NCI-H82 treated with DMSO at 0.1 percent for 48 hours (cell line): ENCODE data around the gene TTC23L.

Source experiments
- DNase-seq: peaks from one replicate; lab custom pipeline; 2025; ENCODE audit not compliant: unreplicated experiment; lab: John Stamatoyannopoulos, UW

The TTC23L gene

DNA sequence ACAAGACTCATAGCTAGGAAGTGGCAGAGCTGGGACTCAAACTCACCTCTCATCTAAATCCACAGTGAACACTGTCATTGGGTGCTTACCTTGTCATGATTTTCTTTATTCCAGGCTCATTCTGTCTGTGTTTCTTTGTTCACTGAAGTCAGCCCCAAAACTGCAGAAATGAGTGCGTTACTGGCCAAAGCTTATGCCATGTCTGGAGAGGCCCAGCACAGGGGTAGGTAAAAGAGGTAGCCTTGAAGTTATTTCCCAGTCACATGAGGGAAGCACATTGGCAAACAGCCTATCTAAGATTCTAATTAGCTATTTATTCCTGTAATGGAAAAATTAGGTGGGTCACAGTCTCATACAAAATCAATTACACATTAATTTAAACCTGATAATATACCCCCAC lies 29.8 kb downstream of the TTC23L start:
- no peak for DNase-seq

DNA sequence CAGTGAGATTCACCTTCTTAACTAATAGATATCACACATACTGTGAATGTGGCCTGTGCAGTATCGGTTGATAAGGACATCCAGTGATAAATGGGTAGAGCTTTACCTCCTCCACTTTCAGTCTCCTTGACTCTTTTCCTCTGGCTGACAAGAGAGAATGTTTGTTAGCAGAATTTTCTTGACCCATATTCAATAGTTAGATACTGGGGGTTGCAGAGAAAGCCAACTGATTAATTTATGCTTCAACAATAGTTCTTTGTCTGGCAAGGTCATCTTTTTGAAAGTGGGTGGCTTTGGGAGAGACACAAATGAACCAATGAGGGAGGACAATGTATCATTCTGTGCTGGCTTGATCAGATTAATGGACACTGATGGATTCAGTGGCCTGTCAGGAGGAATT lies 30.3 kb downstream of the TTC23L start:
- DNase-seq = no peak

GRCh38 chr5:34870382-34870781 lies 31.4 kb downstream of the TTC23L start:
- DNase-seq = no peak

GRCh38 chr5:34876275-34876674 lies 37.3 kb downstream of the TTC23L start:
- DNase-seq = no peak

GRCh38 chr5:34881246-34881645 lies 42.3 kb downstream of the TTC23L start:
- DNase-seq = no peak

DNA sequence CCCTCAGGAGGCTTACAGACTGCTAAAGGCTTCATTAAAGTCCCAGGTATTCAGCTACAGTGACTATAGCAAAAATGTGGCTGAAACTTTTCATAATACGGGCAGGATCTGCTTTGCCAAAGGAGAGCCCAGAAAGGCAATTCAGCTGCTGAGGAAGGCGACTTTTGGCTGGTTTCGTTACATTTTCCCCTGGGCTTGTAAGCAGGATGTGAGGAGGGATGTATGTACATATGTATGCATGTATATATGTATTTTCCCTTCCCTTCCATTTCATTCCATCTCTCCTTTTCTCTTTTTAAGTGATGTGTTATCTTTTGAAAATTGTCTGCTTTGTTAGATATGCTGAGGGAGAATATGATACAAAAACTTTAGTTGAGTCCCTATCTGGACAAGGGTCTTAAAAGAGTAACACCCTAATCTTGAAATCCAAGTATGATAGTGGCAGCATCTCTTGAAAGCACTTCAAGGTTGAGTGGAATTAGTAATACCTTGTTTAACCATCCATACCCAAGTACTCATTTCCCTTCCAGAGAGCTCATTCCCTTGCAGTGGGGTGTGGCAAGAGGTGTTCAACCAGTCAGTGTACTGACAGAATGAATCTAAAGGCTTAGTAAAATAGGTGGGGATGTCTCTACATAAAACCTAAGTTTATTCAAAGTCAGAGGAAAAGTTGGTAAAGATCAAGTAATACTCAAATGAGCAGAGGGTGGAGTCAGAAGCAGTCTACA lies 47.6 kb downstream of the TTC23L start:
- no peak for DNase-seq

GRCh38 chr5:34889394-34889793 lies 50.4 kb downstream of the TTC23L start:
- DNase-seq = no peak

DNA sequence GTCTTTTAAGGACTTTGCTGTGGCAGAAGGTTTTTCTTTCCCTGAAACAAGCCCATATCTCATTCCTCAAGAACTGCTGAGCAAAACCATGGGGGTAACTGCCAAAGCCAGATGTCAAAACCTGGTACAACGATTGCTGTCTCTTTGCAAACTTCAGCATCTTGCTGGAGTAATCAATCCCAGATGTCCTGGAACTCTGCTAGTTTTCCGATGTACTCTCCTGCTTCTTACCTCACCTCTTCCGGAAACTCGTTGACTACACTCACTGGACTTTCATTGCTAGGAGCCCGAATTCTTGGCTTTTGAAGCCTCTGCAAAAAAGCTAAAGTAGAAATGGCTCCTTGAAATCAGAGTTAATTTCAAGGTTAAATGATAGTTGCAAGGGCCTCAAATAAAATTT lies 53.0 kb downstream of the TTC23L start:
- no peak for DNase-seq

GRCh38 chr5:34892414-34892813 lies 53.5 kb downstream of the TTC23L start:
- DNase-seq = no peak

GRCh38 chr5:34894716-34895115 lies 55.8 kb downstream of the TTC23L start:
- no peak for DNase-seq

DNA sequence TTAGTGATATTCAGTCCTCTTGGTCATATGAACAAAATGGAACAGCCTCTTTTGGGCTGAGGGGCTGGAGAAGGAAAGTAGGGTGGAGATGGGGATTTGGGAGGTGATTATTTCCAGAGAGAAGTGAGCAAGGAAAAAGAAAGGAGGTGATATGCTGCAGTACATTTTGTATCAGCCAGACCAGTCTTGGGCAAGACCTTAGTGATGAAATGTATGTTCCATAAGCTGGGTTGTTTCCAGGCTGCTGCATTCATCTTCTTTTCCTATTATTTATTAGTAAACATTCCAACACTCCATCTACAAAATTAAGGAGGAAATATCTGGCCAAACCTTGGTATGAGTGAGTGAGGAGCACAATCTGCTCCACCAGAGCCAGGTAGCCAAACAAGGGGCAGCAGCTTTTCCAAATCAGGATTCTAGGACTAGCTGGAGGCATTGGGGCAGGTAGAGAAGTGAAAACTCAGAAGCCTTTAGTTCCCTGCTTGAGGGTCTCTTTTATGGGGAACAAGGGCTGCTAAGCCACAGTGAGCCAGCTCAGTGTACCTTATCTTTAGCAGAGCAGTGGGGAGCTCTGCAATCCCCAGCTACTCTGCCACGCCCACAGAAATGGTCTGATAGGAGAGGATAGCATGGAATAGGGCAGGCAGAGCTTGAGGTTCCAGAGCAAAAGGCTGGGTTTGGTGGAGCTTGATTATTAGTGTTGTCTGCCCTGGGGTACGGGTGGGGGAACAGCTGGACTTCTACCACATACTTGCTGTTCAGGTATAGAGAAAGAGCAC lies 56.9 kb downstream of the TTC23L start:
- no peak for DNase-seq

DNA sequence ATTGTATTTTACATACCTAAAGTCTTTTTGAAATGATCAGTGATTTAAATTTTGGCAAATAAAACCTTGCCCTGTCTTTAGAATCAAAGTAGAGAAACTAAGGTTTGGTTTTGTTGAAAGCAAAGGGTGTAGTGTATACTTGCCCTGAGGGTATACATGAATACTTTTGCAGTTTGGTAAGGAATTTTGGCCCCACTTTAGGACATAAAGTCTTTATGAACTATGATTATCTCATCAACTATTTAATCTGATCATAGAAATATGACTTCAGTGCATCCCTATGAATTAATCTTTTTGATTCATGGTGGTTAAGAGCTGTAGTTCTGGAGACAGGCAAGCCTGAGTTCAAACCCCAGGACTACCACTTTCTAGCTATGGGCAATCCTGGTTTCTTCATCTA lies 58.7 kb downstream of the TTC23L start:
- DNase-seq = no peak

DNA sequence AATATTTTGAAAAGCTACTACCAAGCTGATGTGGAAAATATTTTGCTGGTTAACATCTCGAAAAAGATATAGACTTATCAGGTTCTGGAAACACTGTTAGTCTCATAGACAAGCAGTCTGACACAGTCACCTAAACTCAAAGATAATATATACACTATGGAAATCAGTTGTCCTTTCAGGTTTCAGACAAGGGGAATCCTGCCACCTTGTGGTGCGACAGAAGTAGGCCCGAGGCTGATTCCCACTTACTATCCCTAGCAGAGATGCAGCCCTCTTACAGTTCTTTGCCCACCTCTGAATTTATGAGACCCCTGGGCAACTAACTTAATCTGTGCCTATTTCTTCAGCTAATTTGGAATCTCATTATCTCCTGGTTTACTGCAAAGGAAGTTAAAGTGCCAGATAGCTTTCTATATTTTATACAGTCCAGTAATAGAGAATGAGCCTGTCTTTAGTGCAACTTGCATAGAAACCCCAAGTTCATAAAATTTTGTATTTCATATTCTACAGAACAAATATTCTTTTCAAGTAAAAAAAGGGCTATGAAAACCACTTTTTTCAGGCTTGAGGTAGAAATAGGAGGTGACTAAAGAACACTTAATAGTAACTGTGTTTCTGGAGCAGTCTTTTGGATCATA lies 59.4 kb downstream of the TTC23L start:
- peak; percentile 27 for DNase-seq

DNA sequence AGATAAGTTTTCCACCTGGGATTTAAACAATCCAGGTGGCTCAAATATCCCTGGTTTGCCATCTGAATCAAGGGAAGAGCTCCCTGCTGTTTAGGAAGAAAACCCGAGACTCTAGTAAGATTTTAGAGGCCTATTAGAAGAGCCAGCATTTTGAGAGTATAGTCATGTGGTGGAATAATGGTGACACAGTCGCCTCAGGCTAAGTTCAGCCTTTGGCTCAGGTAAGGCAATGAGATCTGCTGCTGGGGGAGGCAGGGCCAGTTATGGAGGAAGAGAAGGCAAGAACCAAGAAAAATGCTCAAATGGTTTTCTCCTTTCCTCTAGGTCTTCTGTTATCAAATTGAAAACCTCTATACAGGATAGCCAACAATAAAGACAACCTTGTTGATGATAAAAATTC lies 60.1 kb downstream of the TTC23L start:
- no peak for DNase-seq

- no peak for DNase-seq
Observed at GRCh38 chr5:34900652-34901051, 61.7 kb downstream of the TTC23L start.

GRCh38 chr5:34903260-34903659 lies 64.3 kb downstream of the TTC23L start:
- DNase-seq = no peak

- no peak for DNase-seq
Observed at GRCh38 chr5:34905564-34905963, 66.6 kb downstream of the TTC23L start.

DNA sequence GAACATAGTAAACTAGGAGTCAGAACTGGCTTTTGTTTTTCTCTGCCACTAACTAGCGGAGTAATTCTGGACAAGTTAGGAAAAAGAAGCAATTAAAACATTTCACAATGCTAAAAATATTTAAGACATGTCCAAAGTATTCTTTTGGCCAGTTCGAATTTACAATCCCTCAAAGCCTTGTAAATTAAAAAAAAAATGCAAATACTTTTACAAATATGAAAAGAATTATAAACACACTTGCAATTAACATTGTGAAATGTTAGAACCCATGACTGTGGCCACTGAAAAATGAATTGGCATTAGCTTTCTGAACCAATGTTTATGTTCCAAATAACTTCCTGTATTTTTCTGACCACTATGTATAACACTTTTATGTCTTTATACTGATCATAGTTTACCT lies 74.1 kb downstream of the TTC23L start:
- no peak for DNase-seq

- DNase-seq = no peak
Observed at GRCh38 chr5:34914671-34915138, 75.7 kb downstream of the TTC23L start.

DNA sequence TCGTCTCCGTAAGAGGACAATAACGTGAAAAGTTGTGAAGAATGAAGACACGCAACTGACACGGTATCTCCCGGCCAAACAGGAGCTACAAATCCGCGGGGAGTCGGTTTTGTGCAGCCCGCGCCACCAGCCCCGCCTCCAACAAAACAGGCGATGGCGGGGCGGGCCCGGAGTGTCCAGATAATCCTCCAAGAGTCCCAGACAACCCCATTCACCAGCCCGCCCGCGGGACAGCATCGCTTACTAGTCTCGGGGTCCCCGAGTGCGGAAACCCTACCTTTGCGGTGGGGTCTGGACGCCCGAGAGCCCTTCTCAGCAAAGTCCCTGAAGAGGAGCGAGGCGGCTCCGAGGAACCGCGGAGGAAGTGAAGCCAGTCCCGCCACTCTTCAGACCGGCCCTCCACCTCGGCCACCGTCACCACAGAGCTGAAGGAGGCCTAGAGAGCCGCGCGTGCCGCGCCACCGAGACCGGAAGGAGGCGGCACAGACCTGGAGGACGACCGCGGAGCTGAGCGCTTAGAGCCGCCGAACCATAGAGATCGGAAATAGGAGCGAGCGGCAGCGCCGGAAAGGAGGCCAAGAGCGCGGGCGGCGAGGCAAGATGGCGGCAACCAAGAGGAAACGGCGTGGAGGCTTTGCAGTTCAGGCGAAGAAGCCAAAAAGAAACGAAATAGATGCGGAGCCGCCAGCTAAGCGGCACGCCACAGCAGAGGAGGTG lies 76.3 kb downstream of the TTC23L start, which contains the start of the genes BRIX1 and RAD1:
TSS of gene BRIX1 (plus strand) at position 573 of the 717 bp plus-strand sequence. CDS start at position 601, 28 bp downstream.
TSS of gene RAD1 (minus strand) at position 366 of the 717 bp plus-strand sequence. CDS start 612 bp downstream, outside the sequence.
- DNase-seq = peak; percentile 90

- no peak for DNase-seq
Observed at GRCh38 chr5:34915856-34916192, 76.9 kb downstream of the TTC23L start.
